Measurements from ENCODE around the gene MX1. TPM values are rescaled to one million over a fixed set of nuclear protein-coding genes. Genes with fewer than 3 reads are reported as not detected.

MX1 gene
- total and polyA plus RNA-seq, 2 of the 13 experiments (the other 11 are each of a cell fraction or from before 2014, with no cell fraction given): 2.6 to 5.8 TPM

DNA sequence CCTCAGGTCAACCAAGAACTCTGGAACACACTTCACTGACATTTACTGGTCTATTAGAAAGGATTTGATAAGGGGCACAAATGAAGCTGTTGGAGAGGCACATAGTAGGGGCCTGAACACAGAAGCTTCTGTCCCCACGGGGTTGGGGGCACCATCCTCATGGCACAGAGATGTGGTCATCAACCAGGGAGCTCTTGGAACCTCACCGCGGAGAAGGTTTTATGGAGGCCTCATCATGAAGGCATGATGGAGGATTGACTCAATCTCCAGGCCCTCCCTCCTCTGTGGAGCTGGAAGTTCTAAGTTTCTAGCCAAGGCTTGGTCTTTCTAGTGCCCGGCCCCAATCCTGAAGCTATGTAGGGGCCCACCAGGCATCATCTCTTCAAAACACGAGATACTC is 23.6 kb downstream of the MX1 start (continued):
- TF ChIP-seq, protein P1, sequence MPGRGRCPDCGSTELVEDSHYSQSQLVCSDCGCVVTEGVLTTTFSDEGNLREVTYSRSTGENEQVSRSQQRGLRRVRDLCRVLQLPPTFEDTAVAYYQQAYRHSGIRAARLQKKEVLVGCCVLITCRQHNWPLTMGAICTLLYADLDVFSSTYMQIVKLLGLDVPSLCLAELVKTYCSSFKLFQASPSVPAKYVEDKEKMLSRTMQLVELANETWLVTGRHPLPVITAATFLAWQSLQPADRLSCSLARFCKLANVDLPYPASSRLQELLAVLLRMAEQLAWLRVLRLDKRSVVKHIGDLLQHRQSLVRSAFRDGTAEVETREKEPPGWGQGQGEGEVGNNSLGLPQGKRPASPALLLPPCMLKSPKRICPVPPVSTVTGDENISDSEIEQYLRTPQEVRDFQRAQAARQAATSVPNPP (CRISPR knock-in tag; IDR thresholded peaks at IDR 0.05): no peak
- no peak for TF ChIP-seq ZSCAN21 (CRISPR knock-in tag; IDR thresholded peaks at IDR 0.05; ENCODE audit: borderline replicate concordance)
- TF ChIP-seq, protein P2, sequence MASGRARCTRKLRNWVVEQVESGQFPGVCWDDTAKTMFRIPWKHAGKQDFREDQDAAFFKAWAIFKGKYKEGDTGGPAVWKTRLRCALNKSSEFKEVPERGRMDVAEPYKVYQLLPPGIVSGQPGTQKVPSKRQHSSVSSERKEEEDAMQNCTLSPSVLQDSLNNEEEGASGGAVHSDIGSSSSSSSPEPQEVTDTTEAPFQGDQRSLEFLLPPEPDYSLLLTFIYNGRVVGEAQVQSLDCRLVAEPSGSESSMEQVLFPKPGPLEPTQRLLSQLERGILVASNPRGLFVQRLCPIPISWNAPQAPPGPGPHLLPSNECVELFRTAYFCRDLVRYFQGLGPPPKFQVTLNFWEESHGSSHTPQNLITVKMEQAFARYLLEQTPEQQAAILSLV (CRISPR knock-in tag; IDR thresholded peaks at IDR 0.05; ENCODE audit: borderline replicate concordance): no peak
- TF ChIP-seq ARHGAP35 (CRISPR knock-in tag; IDR thresholded peaks at IDR 0.05; ENCODE audit: borderline replicate concordance): no peak

- no peak overlapping the region for H3K27ac ChIP-seq (ENCODE audit: extremely low read length, insufficient read depth, low read length)
- BruUV-seq (replicated peaks): no TSS peak
- 69% methylated on average over 16 of the region's 16 CpGs for WGBS (ENCODE audit: low lambda C conversion rate)
- H3K9ac ChIP-seq (ENCODE audit: insufficient read depth, low read depth, low read length): no peak overlapping the region
- no peaks in the 10 kb centered on the region for H4K20me1 ChIP-seq (ENCODE audit: insufficient read depth, low read length)
- H2AFZ ChIP-seq (ENCODE audit: low read length): no peak overlapping the region
- no peaks in the 10 kb centered on the region for H3K79me2 ChIP-seq (ENCODE audit: insufficient read depth, low read length)
- H3K4me1 ChIP-seq (ENCODE audit: insufficient read depth, low read length): no peaks in the 10 kb centered on the region
- no peak overlapping the region for H3K4me3 ChIP-seq (replicated peaks in 1 of 3; ENCODE audit: insufficient read depth in 1 of 3, low read depth in 2 of 3, low read length in 3 of 3)
- no peak for DNase-seq (ENCODE audit: low spot score)
- no peak for ATAC-seq
- no peak overlapping the region for H3K4me2 ChIP-seq (ENCODE audit: low read depth, low read length)
- TF ChIP-seq GZF1 (CRISPR knock-in tag; IDR thresholded peaks at IDR 0.05) (no peak), CEBPB (IDR thresholded peaks at IDR 0.05; ENCODE audit: borderline replicate concordance, low read depth, low read length) (0 out of 2 replicates have a peak, but pooled peaks have one; percentile 10), SMAD3 (CRISPR knock-in tag; IDR thresholded peaks at IDR 0.05) (no peak)
- ChIA-PET CTCF (ENCODE audit: low intra/inter-chr PET ratio, low total read pairs) (no interaction called here), POLR2A (no interaction called here)
- FAIRE-seq: no peak
- H3K27me3 ChIP-seq (ENCODE audit: control insufficient read depth in 1 of 2, insufficient read depth in 2 of 2, low read length in 2 of 2): no peaks in the 10 kb centered on the region
- no peaks in the 10 kb centered on the region for H3K36me3 ChIP-seq (replicated peaks in 1 of 2; ENCODE audit: control insufficient read depth in 1 of 2, insufficient read depth in 2 of 2, low read length in 2 of 2)
- no peaks in the 10 kb centered on the region for H3K9me3 ChIP-seq (ENCODE audit: low read length)
- in situ Hi-C loops (cut with HindIII; ENCODE audit: extremely low pct_ligation_motif_present, low pct_unique_long_range_greater_than_20kb) (no loop called here), intact Hi-C loops (cut with micrococcal nuclease; ENCODE audit: unreplicated experiment) (no loop called here)
Measured at GRCh38 chr21:41451753-41452676, 26.0 kb downstream of the MX1 start.

Data from HepG2 (cell line).